ENCODE data around the gene FAM107B.

GRCh38 chr10:14649739-14650138 lies 125.0 kb downstream of the FAM107B start:
- TF ChIP-seq POLR2A (IDR thresholded peaks at IDR 0.05; ENCODE audit: low read depth, low read length), result no peak
- TF ChIP-seq POLR2AphosphoS5 (IDR thresholded peaks at IDR 0.05; ENCODE audit: low read depth, low read length), result no peak
- TF ChIP-seq SPI1 (IDR thresholded peaks at IDR 0.05; ENCODE audit: low read depth, low read length), result no peak
- TF ChIP-seq TAF1 (IDR thresholded peaks at IDR 0.05; ENCODE audit: low read depth, low read length), result no peak
- TF ChIP-seq PAX5 (IDR thresholded peaks at IDR 0.05; ENCODE audit: insufficient read depth, low read length, severe bottlenecking), result no peak
- no peak for TF ChIP-seq POU2F2 (IDR thresholded peaks at IDR 0.05; ENCODE audit: low read depth, low read length)
